Activated effector memory CD4-positive, alpha-beta T cell treated with anti-CD3 and anti-CD28 coated beads, Interleukin-2, amount 50 U/mL, for 16 hours (primary cell): ENCODE data around the gene ENOX1.

Source experiments
- DNase-seq: peaks from one replicate; pipeline ENCODE4 v3.0.0-alpha.2; 2020

ENOX1 gene

GRCh38 chr13:43664700-43665191 lies 122.0 kb downstream of the ENOX1 start:
- no peak for DNase-seq

- DNase-seq = no peak
Measured at GRCh38 chr13:43663474-43664090, 123.2 kb downstream of the ENOX1 start.

- no peak for DNase-seq
Measured at GRCh38 chr13:43662976-43663375, 123.8 kb downstream of the ENOX1 start.

GRCh38 chr13:43661161-43661830 lies 125.5 kb downstream of the ENOX1 start:
- no peak for DNase-seq

- DNase-seq = no peak
Measured at GRCh38 chr13:43657485-43657884, 129.3 kb downstream of the ENOX1 start.

GRCh38 chr13:43653980-43654379 lies 132.8 kb downstream of the ENOX1 start:
- DNase-seq = no peak

- DNase-seq = no peak
Measured at GRCh38 chr13:43653395-43653794, 133.4 kb downstream of the ENOX1 start.

GRCh38 chr13:43652760-43653159 lies 134.0 kb downstream of the ENOX1 start:
- no peak for DNase-seq

- DNase-seq = no peak
Measured at GRCh38 chr13:43650882-43651281, 135.9 kb downstream of the ENOX1 start.

GRCh38 chr13:43648733-43649132 lies 138.0 kb downstream of the ENOX1 start:
- DNase-seq = no peak

GRCh38 chr13:43647471-43647870 lies 139.3 kb downstream of the ENOX1 start:
- no peak for DNase-seq

GRCh38 chr13:43640476-43640875 lies 146.3 kb downstream of the ENOX1 start:
- DNase-seq = no peak

GRCh38 chr13:43631106-43631505 lies 155.7 kb downstream of the ENOX1 start:
- DNase-seq = no peak

- no peak for DNase-seq
Measured at GRCh38 chr13:43629691-43630480, 156.9 kb downstream of the ENOX1 start.

GRCh38 chr13:43626994-43627393 lies 159.8 kb downstream of the ENOX1 start:
- no peak for DNase-seq

GRCh38 chr13:43614063-43614462 lies 172.7 kb downstream of the ENOX1 start:
- DNase-seq = no peak

- no peak for DNase-seq
Measured at GRCh38 chr13:43611281-43612273, 175.2 kb downstream of the ENOX1 start.

- DNase-seq = no peak
Measured at GRCh38 chr13:43608400-43609137, 178.2 kb downstream of the ENOX1 start.

- no peak for DNase-seq
Measured at GRCh38 chr13:43597599-43597945, 189.2 kb downstream of the ENOX1 start.

GRCh38 chr13:43596924-43597598 lies 189.7 kb downstream of the ENOX1 start:
- DNase-seq = no peak

GRCh38 chr13:43596006-43596405 lies 190.8 kb downstream of the ENOX1 start:
- no peak for DNase-seq
